DLD1 (cell line): Measurements from ENCODE around the gene DOK7.

Experiments
- in situ Hi-C: cut with HindIII; loops from 2 replicates; pipeline ENCODE4 v1.10.0; 2017; ENCODE audit warnings: low sequenced_read_pairs

The DOK7 gene

DNA sequence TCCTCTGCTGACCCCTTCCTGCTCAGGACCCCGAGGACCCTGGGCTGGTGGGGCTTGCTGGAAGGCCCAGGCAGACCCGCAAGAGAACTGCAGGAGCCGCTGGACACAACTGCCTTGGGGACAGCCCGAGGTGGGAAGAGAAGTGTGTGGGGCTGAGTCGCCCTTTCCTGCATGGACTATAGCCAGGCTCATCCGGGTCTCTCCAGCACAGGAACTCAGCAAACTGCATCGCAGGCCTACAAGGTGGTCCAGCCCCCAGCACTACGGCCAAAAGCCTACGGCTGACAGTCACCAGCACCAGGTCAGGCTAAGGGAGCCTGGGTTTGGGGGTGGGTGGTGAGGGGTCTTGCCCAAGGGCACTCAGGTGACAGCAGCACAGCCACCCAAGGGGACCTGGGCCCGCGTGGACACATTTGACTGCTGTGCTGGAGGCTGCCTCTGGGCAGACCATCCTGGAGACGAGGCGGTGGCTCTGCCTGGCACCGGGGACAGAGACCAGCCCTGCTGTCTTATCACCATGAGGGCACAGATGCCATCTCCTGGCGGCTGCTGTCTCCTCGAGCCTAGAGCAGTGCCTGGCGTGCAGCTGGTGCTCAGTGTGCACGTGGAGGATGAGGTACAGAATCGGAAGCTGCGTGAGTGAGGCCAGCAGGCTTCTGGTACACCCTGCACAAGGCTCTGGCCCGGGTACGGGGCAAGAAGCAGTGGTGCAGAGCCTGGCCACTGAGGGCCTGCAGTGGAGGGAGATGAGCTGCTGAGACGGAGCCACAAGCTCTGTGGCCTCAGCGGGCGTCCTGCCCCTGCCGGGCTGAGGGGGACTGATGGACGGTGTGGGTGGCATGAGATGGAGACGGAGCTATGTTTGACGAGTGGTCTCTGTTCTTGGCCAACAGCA lies 54.0 kb downstream of the DOK7 start:
- in situ Hi-C loops = no loop called here

GRCh38 chr4:3517731-3518510 lies 54.8 kb downstream of the DOK7 start:
- in situ Hi-C loops = no loop called here

DNA sequence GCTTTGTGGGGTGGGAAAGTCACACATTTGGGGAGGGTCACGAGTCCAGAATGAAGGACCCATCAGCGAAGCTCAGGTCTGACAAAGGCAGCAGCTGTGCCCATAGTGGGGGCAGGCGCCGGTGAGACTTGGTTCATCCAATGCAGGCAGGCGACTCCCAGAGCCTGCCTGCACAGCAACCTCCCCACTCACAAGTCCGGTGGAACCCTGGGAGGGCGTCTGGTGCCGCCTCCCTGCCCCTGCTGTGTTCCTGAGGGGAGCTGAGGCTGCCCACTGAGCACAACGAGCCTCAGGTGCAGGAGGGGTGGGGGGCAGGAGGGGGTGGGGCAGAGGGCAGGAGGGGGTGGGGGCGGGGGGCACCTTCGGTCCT lies 55.4 kb downstream of the DOK7 start:
- in situ Hi-C loops = no loop called here

DNA sequence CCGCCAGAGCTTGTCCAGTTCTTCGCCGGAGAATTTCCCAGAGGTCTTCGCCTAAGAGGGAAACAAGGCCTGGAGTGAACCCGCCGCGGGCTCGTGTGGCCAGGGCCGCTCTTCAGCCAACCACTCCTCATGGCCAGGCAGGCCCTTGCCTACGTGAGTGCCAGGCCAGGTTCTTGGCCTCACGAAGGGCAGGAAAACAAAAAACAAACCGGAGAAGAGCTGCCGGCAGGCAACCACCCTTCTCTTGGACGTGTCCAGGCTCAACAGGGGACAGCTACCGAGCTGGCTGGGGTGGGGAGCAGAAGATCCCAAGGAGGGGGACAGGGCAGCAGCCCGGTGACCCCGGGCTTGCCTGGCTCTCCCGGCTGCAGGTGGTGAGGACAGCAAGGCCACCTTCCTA lies 55.8 kb downstream of the DOK7 start:
- in situ Hi-C loops = no loop called here

GRCh38 chr4:3519468-3520264 lies 56.6 kb downstream of the DOK7 start:
- in situ Hi-C loops = no loop called here

DNA sequence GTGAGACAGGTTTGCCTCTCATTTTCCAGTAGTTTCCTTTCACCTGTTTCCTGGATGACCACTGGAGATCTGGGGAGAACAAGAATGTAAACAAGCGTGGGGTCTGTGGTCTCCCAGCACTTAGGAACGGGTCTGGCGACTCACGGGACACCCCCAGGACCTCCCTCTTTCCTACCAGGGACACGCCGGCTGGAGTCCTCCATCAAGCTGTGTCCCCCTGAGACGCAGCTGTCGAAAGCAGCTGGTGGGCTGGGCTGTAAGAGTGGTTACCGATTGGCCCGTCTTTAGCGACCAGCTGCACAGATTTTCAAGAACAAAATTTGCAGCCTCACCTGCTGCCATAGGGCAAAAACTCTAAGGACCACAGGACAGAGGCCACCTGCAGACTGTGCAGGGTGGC lies 57.2 kb downstream of the DOK7 start:
- in situ Hi-C loops = no loop called here

DNA sequence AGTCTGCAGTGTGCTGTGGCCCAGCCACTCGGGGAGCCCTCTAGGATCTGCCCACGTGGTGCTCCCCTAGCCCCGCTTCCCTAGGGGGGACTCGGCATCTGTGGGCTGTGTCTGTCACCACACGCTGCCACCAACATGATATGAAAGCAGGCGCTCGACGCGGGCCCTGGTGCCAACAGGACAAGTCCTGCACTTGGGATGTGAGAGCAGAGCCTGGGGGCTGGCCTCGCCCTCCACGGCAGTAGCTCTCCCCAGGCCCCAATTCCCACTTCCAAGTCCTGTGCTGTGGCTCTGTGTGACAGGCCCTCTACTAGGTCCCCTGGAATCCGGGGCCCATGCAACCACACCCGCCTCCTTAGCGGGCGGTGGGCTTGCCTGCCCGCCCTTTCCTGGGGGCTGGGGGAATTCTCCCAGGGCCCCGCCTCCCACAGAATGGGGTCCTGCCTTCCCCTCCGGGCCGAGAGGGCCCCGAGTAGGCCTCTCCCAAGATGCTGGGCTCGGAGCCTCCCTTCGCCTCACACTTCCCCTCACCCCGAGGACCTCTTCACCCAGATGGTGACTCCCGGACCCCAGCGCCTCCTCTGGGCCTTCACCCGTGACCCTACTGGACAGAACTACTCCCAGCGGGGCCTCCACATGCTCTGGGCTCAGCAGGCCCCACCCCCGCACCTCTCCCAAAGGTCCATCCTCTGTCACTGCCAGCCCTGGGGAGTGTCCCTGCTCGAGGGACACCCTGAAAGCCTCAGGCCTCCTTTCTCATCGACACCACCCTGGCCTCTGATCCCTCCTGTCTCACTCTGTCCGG lies 57.9 kb downstream of the DOK7 start:
- in situ Hi-C loops = no loop called here

DNA sequence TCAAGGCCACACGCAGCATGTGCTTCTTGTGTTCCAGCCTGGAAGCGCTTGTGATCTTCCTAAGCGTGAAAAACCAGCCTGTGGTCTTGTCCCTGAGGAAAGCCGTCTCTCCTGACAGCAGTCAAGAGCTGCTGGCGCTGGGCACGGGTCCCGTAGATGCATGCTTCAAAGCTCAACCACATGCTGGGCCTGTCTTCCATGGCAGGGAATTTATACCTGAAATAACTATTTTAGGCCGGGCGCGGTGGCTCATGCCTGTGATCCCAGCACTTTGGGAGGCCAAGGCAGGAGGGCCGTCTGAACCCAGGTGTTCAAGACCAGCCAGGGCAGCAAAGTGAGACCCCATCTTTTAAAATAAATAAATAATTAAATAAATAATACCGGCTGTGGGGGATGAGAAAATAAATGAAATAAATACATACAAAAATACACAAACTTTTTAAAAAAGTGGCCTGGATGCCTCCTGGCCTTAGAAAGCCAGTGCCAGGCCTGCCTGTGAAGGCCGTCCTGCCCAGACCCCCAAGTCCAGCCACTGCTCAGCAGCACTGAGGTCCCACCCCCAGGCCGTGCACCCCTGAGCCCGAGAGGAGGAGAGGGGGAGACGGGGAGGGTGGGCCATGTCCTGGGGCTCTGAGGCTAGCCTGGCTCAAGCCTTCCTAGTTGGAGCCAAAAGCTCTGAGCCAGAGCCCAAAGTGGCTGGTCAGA lies 58.7 kb downstream of the DOK7 start:
- in situ Hi-C loops = no loop called here

- in situ Hi-C loops = no loop called here
These were observed 59.2 kb downstream of the DOK7 start for GRCh38 chr4:3522326-3522640.

- in situ Hi-C loops = no loop called here
These were observed 59.5 kb downstream of the DOK7 start for GRCh38 chr4:3522651-3523050.

GRCh38 chr4:3523146-3523627 lies 60.1 kb downstream of the DOK7 start:
- in situ Hi-C loops = no loop called here

DNA sequence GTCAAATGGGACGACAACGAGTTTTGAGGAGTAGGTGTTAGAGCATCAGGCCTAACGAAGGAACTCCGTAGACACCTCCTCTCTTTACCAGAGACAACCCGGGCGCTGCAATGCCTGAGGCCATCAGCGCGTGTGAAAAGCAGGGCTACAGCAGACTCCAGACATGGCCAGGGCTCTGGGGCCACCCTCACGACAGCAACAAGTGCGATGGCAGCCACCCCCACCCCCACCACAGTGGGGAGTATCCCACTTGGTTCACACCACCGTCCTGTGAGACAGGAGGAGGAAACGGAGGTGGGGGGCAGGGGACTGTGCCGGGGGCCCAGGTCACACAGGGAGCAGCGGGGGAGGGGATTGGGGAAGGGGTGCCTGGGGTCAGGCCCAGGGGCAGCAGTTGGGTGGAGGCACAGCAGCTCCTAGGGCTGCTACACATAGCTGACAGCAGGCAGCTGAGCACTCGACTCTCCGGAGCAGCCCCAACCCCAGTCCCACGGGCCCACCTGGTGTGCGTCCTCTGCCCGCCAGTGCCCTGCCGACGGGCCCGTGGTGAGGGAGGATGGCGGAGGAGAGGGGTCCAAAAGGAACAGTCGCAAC lies 60.6 kb downstream of the DOK7 start:
- in situ Hi-C loops = no loop called here

GRCh38 chr4:3524349-3524748 lies 61.2 kb downstream of the DOK7 start:
- in situ Hi-C loops = no loop called here

DNA sequence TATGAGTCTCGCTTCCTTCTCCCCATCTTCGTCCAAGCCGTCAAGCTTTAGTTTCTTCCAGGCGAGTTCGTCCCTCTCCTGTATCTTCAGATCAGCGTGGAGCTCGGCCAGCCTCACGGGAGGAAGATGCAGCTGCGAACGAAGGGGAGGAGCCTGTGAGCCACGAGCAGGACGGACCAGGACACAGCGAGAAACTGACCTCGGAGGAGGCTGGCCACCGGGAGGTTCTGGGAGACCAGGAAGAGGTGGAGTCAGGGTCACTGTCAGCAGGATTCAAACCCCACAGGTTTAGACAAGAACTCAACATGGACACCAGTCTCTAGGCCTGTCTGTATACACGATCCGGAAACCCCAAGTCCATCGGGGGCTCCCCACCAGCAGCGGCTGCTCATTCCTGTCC lies 61.8 kb downstream of the DOK7 start:
- in situ Hi-C loops = no loop called here

GRCh38 chr4:3525532-3526430 lies 62.7 kb downstream of the DOK7 start:
- in situ Hi-C loops = no loop called here

GRCh38 chr4:3526456-3526855 lies 63.4 kb downstream of the DOK7 start:
- in situ Hi-C loops = no loop called here

GRCh38 chr4:3527101-3527913 lies 64.2 kb downstream of the DOK7 start:
- in situ Hi-C loops = no loop called here
